ENCODE measurements around the gene AMZ1.

DNA sequence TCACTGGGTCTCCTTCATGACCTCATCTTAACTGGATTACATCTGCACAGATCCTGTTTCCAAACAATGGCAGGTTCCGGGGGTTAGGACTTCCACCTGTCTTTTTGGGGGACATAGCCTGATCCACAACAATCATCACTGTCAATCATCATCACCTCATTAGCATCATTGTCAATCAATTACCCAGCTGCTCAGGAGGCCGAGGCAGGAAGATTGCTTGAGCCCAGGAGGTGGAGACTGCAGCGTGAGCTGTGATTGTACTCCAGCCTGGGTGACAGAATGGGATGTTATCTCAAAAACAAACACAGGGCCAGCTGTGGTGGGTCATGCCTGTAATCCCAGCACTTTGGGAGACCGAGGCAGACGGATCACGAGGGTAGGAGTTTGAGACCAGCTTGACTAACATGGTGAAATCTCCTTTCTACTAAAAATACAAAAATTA lies 18.7 kb downstream of the AMZ1 start:
- TF ChIP-seq EZH2 (IDR thresholded peaks at IDR 0.05; ENCODE audit: borderline replicate concordance, low read depth, low read length, severe bottlenecking) = no peak
- TF ChIP-seq, protein P1, sequence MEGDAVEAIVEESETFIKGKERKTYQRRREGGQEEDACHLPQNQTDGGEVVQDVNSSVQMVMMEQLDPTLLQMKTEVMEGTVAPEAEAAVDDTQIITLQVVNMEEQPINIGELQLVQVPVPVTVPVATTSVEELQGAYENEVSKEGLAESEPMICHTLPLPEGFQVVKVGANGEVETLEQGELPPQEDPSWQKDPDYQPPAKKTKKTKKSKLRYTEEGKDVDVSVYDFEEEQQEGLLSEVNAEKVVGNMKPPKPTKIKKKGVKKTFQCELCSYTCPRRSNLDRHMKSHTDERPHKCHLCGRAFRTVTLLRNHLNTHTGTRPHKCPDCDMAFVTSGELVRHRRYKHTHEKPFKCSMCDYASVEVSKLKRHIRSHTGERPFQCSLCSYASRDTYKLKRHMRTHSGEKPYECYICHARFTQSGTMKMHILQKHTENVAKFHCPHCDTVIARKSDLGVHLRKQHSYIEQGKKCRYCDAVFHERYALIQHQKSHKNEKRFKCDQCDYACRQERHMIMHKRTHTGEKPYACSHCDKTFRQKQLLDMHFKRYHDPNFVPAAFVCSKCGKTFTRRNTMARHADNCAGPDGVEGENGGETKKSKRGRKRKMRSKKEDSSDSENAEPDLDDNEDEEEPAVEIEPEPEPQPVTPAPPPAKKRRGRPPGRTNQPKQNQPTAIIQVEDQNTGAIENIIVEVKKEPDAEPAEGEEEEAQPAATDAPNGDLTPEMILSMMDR (IDR thresholded peaks at IDR 0.05; ENCODE audit: borderline replicate concordance, extremely low read depth, low read length, poor library complexity, severe bottlenecking) = no peak
